Neural progenitor cell (in vitro differentiated cells): ENCODE results near the gene PCDHA6. TPM values are rescaled to one million over a fixed set of nuclear protein-coding genes. Genes with fewer than 3 reads are reported as not detected.

Experiments used
- DNase-seq: peaks from one replicate; pipeline ENCODE4 v3.0.0-alpha.2; 2016; ENCODE audit warnings: low spot score
- H2AFZ ChIP-seq: fragments of 200-600 bp; sonication (generic); replicated peaks from 2 replicates; pipeline ENCODE4 v1.6.1; 2016; ENCODE audit warnings: antibody characterized with exemption
- H3F3A ChIP-seq: fragments of 200-600 bp; sonication (generic); 2 replicates; pipeline ENCODE4 v1.6.1; 2016; ENCODE audit warnings: antibody characterized with exemption, low read depth
- H3K27ac ChIP-seq: fragments of 200-600 bp; sonication (generic); 2 replicates; pipeline ENCODE4 v1.5.1; 2016; ENCODE audit warnings: mild to moderate bottlenecking
- H3K27me3 ChIP-seq: fragments of 200-600 bp; sonication (generic); 2 replicates; pipeline ENCODE4 v1.6.1; 2016; ENCODE audit warnings: mild to moderate bottlenecking, moderate library complexity
- H3K36me3 ChIP-seq: fragments of 200-600 bp; sonication (generic); 2 replicates; pipeline ENCODE4 v1.5.1; 2016
- H3K4me1 ChIP-seq: fragments of 200-600 bp; sonication (generic); 2 replicates; pipeline ENCODE4 v1.6.1; 2016; ENCODE audit warnings: mixed run types
- H3K4me2 ChIP-seq: fragments of 200-600 bp; sonication (generic); 2 replicates; pipeline ENCODE4 v1.6.1; 2016
- H3K4me3 ChIP-seq: fragments of 200-600 bp; sonication (generic); 2 replicates; pipeline ENCODE4 v1.5.1; 2016
- H3K79me2 ChIP-seq: fragments of 200-600 bp; sonication (generic); 2 replicates; pipeline ENCODE4 v1.6.1; 2016; ENCODE audit warnings: low read depth
- H3K9ac ChIP-seq: fragments of 200-600 bp; sonication (generic); 2 replicates; pipeline ENCODE4 v1.6.1; 2016
- H3K9me3 ChIP-seq: fragments of 200-600 bp; sonication (generic); 2 replicates; pipeline ENCODE4 v1.5.1; 2016; ENCODE audit warnings: low read depth
- H4K20me1 ChIP-seq: fragments of 200-600 bp; sonication (generic); 2 replicates; pipeline ENCODE4 v1.6.1; 2016; ENCODE audit warnings: low read depth
- H3K27ac Mint-ChIP-seq: 3 replicates; pipeline ENCODE4 v1.8.0; 2021; ENCODE audit warnings: mixed read lengths
- H3K27me3 Mint-ChIP-seq: 2 replicates; pipeline ENCODE4 v1.8.0; 2022; ENCODE audit warnings: low read depth, mild to moderate bottlenecking, inconsistent platforms, moderate library complexity, mixed read lengths; ENCODE audit not compliant: insufficient read depth
- H3K36me3 Mint-ChIP-seq: 3 replicates; pipeline ENCODE4 v1.8.0; 2021; ENCODE audit warnings: mixed read lengths
- H3K4me1 Mint-ChIP-seq: 3 replicates; pipeline ENCODE4 v1.8.0; 2021; ENCODE audit warnings: mixed read lengths
- H3K4me3 Mint-ChIP-seq: 3 replicates; pipeline ENCODE4 v1.8.0; 2021; ENCODE audit warnings: mild to moderate bottlenecking, moderate library complexity, mixed read lengths
- H3K9me3 Mint-ChIP-seq: 3 replicates; pipeline ENCODE4 v1.8.0; 2020; ENCODE audit warnings: mixed read lengths
- EZH2 ChIP-seq: fragments of 200-600 bp; sonication (generic); IDR thresholded peaks from 2 replicates; pipeline ENCODE4 v1.6.1; 2017; ENCODE audit warnings: antibody characterized with exemption, mild to moderate bottlenecking, moderate library complexity
- EZH2phosphoT487 ChIP-seq: fragments of 200-600 bp; sonication (generic); IDR thresholded peaks from 2 replicates; pipeline ENCODE4 v1.6.1; 2017; ENCODE audit warnings: antibody characterized with exemption
- total RNA-seq: library from RNA; depleted of rRNA; stranded (reverse); fragments of >200 nt; gene quantifications from 2 replicates; pipeline ENCODE4 v1.2.3, GENCODE V29; 2015; ENCODE audit warnings: low replicate concordance
- TF ChIP-seq, protein P1 (sequence below): fragments of 200-600 bp; sonication (generic); IDR thresholded peaks from 2 replicates; pipeline ENCODE4 v1.5.1; 2017; ENCODE audit warnings: antibody characterized with exemption, mild to moderate bottlenecking

The PCDHA6 gene
- total RNA-seq, 1 donor from 2014 or later, result 2.0 TPM

DNA sequence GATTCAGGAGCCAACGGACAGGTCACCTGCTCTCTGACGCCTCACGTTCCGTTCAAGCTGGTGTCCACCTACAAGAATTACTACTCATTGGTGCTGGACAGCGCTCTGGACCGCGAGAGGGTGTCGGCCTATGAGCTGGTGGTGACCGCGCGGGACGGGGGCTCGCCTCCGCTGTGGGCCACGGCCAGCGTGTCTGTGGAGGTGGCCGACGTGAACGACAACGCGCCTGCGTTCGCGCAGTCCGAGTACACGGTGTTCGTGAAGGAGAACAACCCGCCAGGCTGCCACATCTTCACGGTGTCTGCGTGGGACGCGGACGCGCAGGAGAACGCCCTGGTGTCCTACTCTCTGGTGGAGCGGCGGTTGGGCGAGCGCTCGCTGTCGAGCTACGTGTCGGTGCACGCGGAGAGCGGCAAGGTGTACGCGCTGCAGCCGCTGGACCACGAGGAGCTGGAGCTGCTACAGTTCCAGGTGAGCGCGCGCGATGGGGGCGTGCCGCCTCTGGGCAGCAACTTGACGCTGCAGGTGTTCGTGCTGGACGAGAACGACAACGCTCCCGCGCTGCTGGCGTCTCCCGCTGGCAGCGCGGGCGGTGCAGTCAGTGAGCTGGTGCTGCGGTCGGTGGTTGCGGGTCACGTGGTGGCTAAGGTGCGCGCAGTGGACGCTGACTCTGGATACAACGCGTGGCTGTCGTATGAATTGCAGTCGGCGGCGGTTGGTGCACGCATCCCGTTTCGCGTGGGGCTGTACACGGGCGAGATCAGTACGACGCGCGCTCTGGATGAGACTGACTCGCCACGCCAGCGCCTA lies 29.6 kb downstream of the PCDHA6 start:
- no peak overlapping the region for H3K4me3 Mint-ChIP-seq

DNA sequence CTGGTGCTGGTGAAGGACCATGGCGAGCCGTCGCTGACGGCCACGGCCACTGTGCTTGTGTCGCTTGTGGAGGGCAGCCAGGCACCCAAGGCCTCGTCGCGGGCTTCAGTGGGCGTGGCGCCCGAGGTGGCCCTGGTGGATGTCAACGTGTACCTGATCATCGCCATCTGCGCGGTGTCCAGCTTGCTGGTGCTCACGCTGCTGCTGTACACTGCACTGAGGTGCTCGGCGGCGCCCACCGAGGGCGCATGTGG lies 30.2 kb downstream of the PCDHA6 start:
- H3K4me2 ChIP-seq, result no peak overlapping the region
- Mint-ChIP-seq H3K4me3 (no peak overlapping the region), H3K9me3 (peaks cover 44% of the 10 kb centered on the region), H3K36me3 (peaks cover 34% of the 10 kb centered on the region), H3K4me1 (no peaks in the 10 kb centered on the region), H3K27me3 (peaks cover 5% of the 10 kb centered on the region), H3K27ac (no peak overlapping the region)
- H3K9me3 ChIP-seq, result peaks cover 5% of the 10 kb centered on the region
- no peaks in the 10 kb centered on the region for H3F3A ChIP-seq
- H3K79me2 ChIP-seq, result no peaks in the 10 kb centered on the region
- no peaks in the 10 kb centered on the region for H3K36me3 ChIP-seq
- DNase-seq, result no peak
- no peaks in the 10 kb centered on the region for H3K27me3 ChIP-seq
- TF ChIP-seq EZH2phosphoT487, result no peak
- no peak for TF ChIP-seq EZH2
- TF ChIP-seq, protein P1, sequence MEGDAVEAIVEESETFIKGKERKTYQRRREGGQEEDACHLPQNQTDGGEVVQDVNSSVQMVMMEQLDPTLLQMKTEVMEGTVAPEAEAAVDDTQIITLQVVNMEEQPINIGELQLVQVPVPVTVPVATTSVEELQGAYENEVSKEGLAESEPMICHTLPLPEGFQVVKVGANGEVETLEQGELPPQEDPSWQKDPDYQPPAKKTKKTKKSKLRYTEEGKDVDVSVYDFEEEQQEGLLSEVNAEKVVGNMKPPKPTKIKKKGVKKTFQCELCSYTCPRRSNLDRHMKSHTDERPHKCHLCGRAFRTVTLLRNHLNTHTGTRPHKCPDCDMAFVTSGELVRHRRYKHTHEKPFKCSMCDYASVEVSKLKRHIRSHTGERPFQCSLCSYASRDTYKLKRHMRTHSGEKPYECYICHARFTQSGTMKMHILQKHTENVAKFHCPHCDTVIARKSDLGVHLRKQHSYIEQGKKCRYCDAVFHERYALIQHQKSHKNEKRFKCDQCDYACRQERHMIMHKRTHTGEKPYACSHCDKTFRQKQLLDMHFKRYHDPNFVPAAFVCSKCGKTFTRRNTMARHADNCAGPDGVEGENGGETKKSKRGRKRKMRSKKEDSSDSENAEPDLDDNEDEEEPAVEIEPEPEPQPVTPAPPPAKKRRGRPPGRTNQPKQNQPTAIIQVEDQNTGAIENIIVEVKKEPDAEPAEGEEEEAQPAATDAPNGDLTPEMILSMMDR, result no peak
- H3K27ac ChIP-seq, result no peak overlapping the region
- no peak overlapping the region for H3K4me3 ChIP-seq
- no peaks in the 10 kb centered on the region for H3K4me1 ChIP-seq
- H2AFZ ChIP-seq, result no peak overlapping the region
- H3K9ac ChIP-seq, result no peak overlapping the region
- no peaks in the 10 kb centered on the region for H4K20me1 ChIP-seq

More for the DNA sequence above, 29.6 kb downstream of the PCDHA6 start:
- Histone ChIP-seq H3K27me3 (no peaks in the 10 kb centered on the region), H3K36me3 (no peaks in the 10 kb centered on the region), H3K9ac (no peak overlapping the region), H3K4me2 (no peak overlapping the region), H4K20me1 (no peaks in the 10 kb centered on the region), H3F3A (no peaks in the 10 kb centered on the region), H3K4me3 (no peak overlapping the region), H3K4me1 (no peaks in the 10 kb centered on the region), H2AFZ (no peak overlapping the region), H3K79me2 (no peaks in the 10 kb centered on the region), H3K27ac (no peak overlapping the region), H3K9me3 (peaks cover 5% of the 10 kb centered on the region)
- Mint-ChIP-seq H3K9me3 (peaks cover 46% of the 10 kb centered on the region), H3K36me3 (peaks cover 35% of the 10 kb centered on the region), H3K4me1 (no peaks in the 10 kb centered on the region), H3K27ac (no peak overlapping the region), H3K27me3 (peaks cover 5% of the 10 kb centered on the region)
- DNase-seq, result no peak
- TF ChIP-seq EZH2phosphoT487, result no peak

DNA sequence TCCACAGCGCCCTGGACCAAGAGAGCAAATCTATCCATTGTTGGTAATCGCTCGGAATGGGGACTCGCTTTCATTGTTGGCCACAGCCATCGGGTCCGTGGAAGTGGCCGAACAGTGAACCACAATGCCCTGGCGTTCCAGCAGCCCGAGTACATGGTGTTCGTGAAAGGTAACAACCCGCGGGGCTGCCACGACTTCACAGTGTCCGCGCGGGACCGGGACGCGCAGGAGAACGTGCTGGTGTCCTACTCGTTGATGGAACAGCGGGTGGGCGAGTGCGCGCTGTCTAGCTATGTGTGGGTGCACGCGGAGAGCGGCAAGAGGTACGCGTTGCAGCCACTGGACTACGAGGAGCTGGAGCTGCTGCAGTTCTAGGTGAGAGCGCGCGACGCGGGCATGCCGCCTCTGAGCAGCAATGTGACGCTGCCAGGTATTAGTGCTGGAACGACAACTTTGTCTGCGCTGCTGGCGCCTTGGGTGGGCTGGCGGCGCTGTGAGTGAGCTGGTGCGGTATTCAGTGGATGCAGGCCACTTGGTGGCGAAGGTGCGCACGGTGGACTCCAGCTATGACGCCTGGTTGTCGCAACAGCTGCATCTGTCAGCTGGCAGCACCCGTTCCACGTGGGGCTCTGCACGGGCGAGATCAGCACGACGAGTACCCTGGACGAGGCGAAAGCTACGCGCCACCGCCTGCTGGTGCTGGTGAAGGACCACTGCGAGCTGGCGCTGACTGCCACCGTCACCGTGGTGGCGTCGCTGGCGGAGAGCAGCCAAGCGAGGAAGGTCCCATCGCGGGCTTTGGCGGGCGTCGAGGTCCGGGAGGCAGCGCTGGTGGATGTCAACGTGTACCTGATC lies 34.9 kb downstream of the PCDHA6 start:
- Mint-ChIP-seq H3K9me3 (peaks cover 37% of the 10 kb centered on the region), H3K27me3 (peaks cover 3% of the 10 kb centered on the region), H3K4me1 (no peaks in the 10 kb centered on the region), H3K4me3 (no peak overlapping the region), H3K36me3 (peaks cover 27% of the 10 kb centered on the region), H3K27ac (no peak overlapping the region)
- Histone ChIP-seq H3K27me3 (no peaks in the 10 kb centered on the region), H3K4me3 (no peak overlapping the region), H3K4me1 (no peaks in the 10 kb centered on the region), H3K4me2 (no peak overlapping the region), H2AFZ (no peak overlapping the region), H4K20me1 (no peaks in the 10 kb centered on the region), H3K79me2 (no peaks in the 10 kb centered on the region), H3F3A (no peaks in the 10 kb centered on the region), H3K27ac (no peak overlapping the region), H3K36me3 (no peaks in the 10 kb centered on the region), H3K9ac (no peak overlapping the region), H3K9me3 (peaks cover 5% of the 10 kb centered on the region)
- TF ChIP-seq EZH2phosphoT487 (no peak), EZH2 (no peak)
- TF ChIP-seq, protein P1, result no peak
- no peak for DNase-seq
